ENCODE results near the gene GHITM. TPM values are rescaled to one million over a fixed set of nuclear protein-coding genes. Genes with fewer than 3 reads are reported as not detected.

Gene GHITM
- total and polyA plus RNA-seq, 2 of the 4 experiments (the other 2 are of a cell fraction), result 103 to 185 TPM

DNA sequence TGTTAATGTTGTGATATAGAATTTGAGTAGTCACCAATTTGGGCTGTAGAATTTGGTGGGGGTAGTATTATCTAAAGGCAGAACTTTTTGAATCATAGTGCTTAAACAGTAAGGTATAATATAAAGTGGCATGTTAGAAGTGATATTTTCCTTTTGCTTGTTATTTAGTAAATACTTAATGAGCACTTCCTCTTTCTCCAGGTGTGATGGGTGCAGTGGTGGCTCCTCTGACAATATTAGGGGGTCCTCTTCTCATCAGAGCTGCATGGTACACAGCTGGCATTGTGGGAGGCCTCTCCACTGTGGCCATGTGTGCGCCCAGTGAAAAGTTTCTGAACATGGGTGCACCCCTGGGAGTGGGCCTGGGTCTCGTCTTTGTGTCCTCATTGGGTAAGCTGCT is 10.5 kb downstream of the GHITM start:
- CTCF ChIA-PET, result no interaction called here
- ATAC-seq (ENCODE audit: low read depth) (no peak), DNase-seq (no peak)
- H3K36me3 ChIP-seq (ENCODE audit: control insufficient read depth, insufficient read depth, low read length), result peaks cover 29% of the 10 kb centered on the region
- no peak overlapping the region for H3K27ac ChIP-seq (ENCODE audit: insufficient read depth, low read length)
- no peak overlapping the region for H2BK20ac ChIP-seq (ENCODE audit: low read depth, low read length)
- H3K9me3 ChIP-seq (ENCODE audit: control insufficient read depth, insufficient read depth, low read length), result no peaks in the 10 kb centered on the region
- peak overlapping the region; percentile 18 for H2AK9ac ChIP-seq (replicated peaks; ENCODE audit: low read depth, low read length, poor library complexity)
- no peak overlapping the region for H2AFZ ChIP-seq (replicated peaks; ENCODE audit: low read length, poor library complexity)
- H3K4me3 ChIP-seq (ENCODE audit: insufficient read depth, low read depth, low read length), result no peak overlapping the region
- no peaks in the 10 kb centered on the region for H3K4me1 ChIP-seq (ENCODE audit: control insufficient read depth, insufficient read depth, low read length)
- H4K20me1 ChIP-seq (ENCODE audit: insufficient read depth, low read length), result no peaks in the 10 kb centered on the region
- no peak overlapping the region for H3K4me2 ChIP-seq (ENCODE audit: low read depth, low read length)
- no peak overlapping the region for H2AK5ac ChIP-seq (ENCODE audit: low read depth, low read length)
- H4K8ac ChIP-seq (ENCODE audit: low read depth in 2 of 2, low read length in 2 of 2), result no peak overlapping the region
- no CpG with 5 or more reads among the region's 2 CpGs for WGBS, 2 experiments (ENCODE audit: extremely low coverage in 2 of 2, insufficient read length in 1 of 2)
- no peak overlapping the region for H3K56ac ChIP-seq (ENCODE audit: extremely low read depth, insufficient read depth, low read length)
- no peak overlapping the region for H3K18ac ChIP-seq (ENCODE audit: low read depth, low read length)
- H2BK15ac ChIP-seq (ENCODE audit: low read depth, low read length), result no peak overlapping the region
- peaks cover 0 to 4% of the 10 kb centered on the region in 2 experiments; a peak in 1 of 4 replicates for H3K79me1 ChIP-seq (ENCODE audit: low read depth in 1 of 2, low read length in 2 of 2)
- H4K5ac ChIP-seq (ENCODE audit: low read depth, low read length), result no peak overlapping the region
- intact Hi-C loops (cut with micrococcal nuclease), result loop anchor here (2.0 to 10.0 kb wide), 3 partner anchors 57 to 387 kb away; no protein-coding TSS in a partner anchor
- no peak overlapping the region for H2BK120ac ChIP-seq (ENCODE audit: low read depth, low read length)
- dilution Hi-C loops (cut with HindIII; ENCODE audit: low sequenced_read_pairs, unreplicated experiment), result no loop called here
- no peak overlapping the region for H4K91ac ChIP-seq (ENCODE audit: insufficient read depth, low read depth, low read length)
- no TSS peak for BruUV-seq (replicated peaks)
- no peaks in the 10 kb centered on the region for H3K9me1 ChIP-seq (ENCODE audit: insufficient read depth, low read length)
- H3K27me3 ChIP-seq (ENCODE audit: control insufficient read depth, insufficient read depth, low read length), result no peaks in the 10 kb centered on the region
- in situ Hi-C loops (cut with MboI; ENCODE audit: low sequenced_read_pairs), result loop anchor here (10.0 kb wide), 1 partner anchor 385 kb away; no protein-coding TSS in a partner anchor
- no peak overlapping the region for H3K23ac ChIP-seq (ENCODE audit: low read depth, low read length)
- H3K9ac ChIP-seq (ENCODE audit: low read depth, low read length), result no peak overlapping the region
- H3K4ac ChIP-seq (ENCODE audit: low read depth, low read length), result no peak overlapping the region
- TF ChIP-seq, protein P1, sequence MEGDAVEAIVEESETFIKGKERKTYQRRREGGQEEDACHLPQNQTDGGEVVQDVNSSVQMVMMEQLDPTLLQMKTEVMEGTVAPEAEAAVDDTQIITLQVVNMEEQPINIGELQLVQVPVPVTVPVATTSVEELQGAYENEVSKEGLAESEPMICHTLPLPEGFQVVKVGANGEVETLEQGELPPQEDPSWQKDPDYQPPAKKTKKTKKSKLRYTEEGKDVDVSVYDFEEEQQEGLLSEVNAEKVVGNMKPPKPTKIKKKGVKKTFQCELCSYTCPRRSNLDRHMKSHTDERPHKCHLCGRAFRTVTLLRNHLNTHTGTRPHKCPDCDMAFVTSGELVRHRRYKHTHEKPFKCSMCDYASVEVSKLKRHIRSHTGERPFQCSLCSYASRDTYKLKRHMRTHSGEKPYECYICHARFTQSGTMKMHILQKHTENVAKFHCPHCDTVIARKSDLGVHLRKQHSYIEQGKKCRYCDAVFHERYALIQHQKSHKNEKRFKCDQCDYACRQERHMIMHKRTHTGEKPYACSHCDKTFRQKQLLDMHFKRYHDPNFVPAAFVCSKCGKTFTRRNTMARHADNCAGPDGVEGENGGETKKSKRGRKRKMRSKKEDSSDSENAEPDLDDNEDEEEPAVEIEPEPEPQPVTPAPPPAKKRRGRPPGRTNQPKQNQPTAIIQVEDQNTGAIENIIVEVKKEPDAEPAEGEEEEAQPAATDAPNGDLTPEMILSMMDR (conservative IDR thresholded peaks at IDR 0.05; ENCODE audit: low read depth, low read length), result no peak
- TF ChIP-seq CEBPB (IDR thresholded peaks at IDR 0.05; ENCODE audit: low read depth, low read length), result no peak
- no peak for TF ChIP-seq FOS (IDR thresholded peaks at IDR 0.05; ENCODE audit: low read depth, low read length)
- TF ChIP-seq MXI1 (IDR thresholded peaks at IDR 0.05; ENCODE audit: borderline replicate concordance, low read depth, low read length), result no peak
- TF ChIP-seq SMC3 (IDR thresholded peaks at IDR 0.05; ENCODE audit: low read depth, low read length), result no peak
- TF ChIP-seq RCOR1 (IDR thresholded peaks at IDR 0.05; ENCODE audit: insufficient replicate concordance, low read length), result no peak
- TF ChIP-seq BHLHE40 (IDR thresholded peaks at IDR 0.05; ENCODE audit: low read depth, low read length), result no peak
- TF ChIP-seq, protein P2, sequence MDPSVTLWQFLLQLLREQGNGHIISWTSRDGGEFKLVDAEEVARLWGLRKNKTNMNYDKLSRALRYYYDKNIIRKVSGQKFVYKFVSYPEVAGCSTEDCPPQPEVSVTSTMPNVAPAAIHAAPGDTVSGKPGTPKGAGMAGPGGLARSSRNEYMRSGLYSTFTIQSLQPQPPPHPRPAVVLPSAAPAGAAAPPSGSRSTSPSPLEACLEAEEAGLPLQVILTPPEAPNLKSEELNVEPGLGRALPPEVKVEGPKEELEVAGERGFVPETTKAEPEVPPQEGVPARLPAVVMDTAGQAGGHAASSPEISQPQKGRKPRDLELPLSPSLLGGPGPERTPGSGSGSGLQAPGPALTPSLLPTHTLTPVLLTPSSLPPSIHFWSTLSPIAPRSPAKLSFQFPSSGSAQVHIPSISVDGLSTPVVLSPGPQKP (IDR thresholded peaks at IDR 0.05; ENCODE audit: borderline replicate concordance, low read depth, low read length), result no peak
- TF ChIP-seq POLR2A (IDR thresholded peaks at IDR 0.05; ENCODE audit: low read depth, low read length), result no peak
- TF ChIP-seq RAD21 (IDR thresholded peaks at IDR 0.05; ENCODE audit: low read length), result no peak
- TF ChIP-seq, protein P3, sequence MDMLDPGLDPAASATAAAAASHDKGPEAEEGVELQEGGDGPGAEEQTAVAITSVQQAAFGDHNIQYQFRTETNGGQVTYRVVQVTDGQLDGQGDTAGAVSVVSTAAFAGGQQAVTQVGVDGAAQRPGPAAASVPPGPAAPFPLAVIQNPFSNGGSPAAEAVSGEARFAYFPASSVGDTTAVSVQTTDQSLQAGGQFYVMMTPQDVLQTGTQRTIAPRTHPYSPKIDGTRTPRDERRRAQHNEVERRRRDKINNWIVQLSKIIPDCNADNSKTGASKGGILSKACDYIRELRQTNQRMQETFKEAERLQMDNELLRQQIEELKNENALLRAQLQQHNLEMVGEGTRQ (IDR thresholded peaks at IDR 0.05; ENCODE audit: low read depth, low read length), result no peak
- no peak for TF ChIP-seq CHD1 (IDR thresholded peaks at IDR 0.05; ENCODE audit: low read depth, low read length)
- no peak for TF ChIP-seq MAZ (IDR thresholded peaks at IDR 0.05; ENCODE audit: borderline replicate concordance, low read depth, low read length)
- no peak for TF ChIP-seq RFX5 (IDR thresholded peaks at IDR 0.05; ENCODE audit: low read depth, low read length)
- no peak for TF ChIP-seq NFE2L2 (IDR thresholded peaks at IDR 0.05; ENCODE audit: low read depth, low read length)
- no peak for TF ChIP-seq MAFK (IDR thresholded peaks at IDR 0.05; ENCODE audit: low read depth, low read length)
- H3K14ac ChIP-seq (replicated peaks; ENCODE audit: low read depth, low read length), result no peak overlapping the region
- POLR2A ChIA-PET (ENCODE audit: unreplicated experiment), result interaction anchor here (1.1 kb wide), 1 partner anchor 11 kb away, joined by 3 read pairs; the partner anchor contains the start of gene GHITM
- H2BK5ac ChIP-seq (ENCODE audit: low read depth, low read length, poor library complexity, severe bottlenecking), result no peak overlapping the region
